GM21786 (cell line): Measurements from ENCODE around the gene DUOXA2.

Experiments used
- ATAC-seq: cut with Tn5 transposase; IDR thresholded peaks from one replicate; pipeline ENCODE4 v1.9.1; 2021; ENCODE audit not compliant: unreplicated experiment

The DUOXA2 gene

GRCh38 chr15:45116482-45117307 lies 2.6 kb downstream of the DUOXA2 start:
- no peak for ATAC-seq

- ATAC-seq: no peak
Measured at GRCh38 chr15:45117308-45118130, 3.4 kb downstream of the DUOXA2 start.

GRCh38 chr15:45118131-45118588 lies 4.0 kb downstream of the DUOXA2 start:
- ATAC-seq: peak; percentile 95

- no peak for ATAC-seq
Measured at GRCh38 chr15:45118996-45119395, 4.9 kb downstream of the DUOXA2 start.

GRCh38 chr15:45120081-45120972 lies 6.2 kb downstream of the DUOXA2 start:
- ATAC-seq: no peak

GRCh38 chr15:45121020-45121419 lies 6.9 kb downstream of the DUOXA2 start:
- ATAC-seq: no peak

GRCh38 chr15:45121706-45122417 lies 7.7 kb downstream of the DUOXA2 start:
- ATAC-seq: no peak

- no peak for ATAC-seq
Measured at GRCh38 chr15:45122719-45123118, 8.6 kb downstream of the DUOXA2 start.

GRCh38 chr15:45123397-45123796 lies 9.3 kb downstream of the DUOXA2 start:
- no peak for ATAC-seq

GRCh38 chr15:45126535-45127158 lies 12.5 kb downstream of the DUOXA2 start:
- ATAC-seq: no peak

GRCh38 chr15:45128971-45129639 lies 15.0 kb downstream of the DUOXA2 start:
- ATAC-seq: no peak

GRCh38 chr15:45129651-45130129 lies 15.6 kb downstream of the DUOXA2 start, which contains the start of the genes DUOX1 and DUOXA1:
Gene DUOX1 (plus strand): TSS chr15:45129994. CDS start chr15:45131967, 1,973 bp downstream.
Gene DUOXA1 (minus strand): TSS chr15:45129879. CDS start chr15:45123014, 6,865 bp downstream.
- ATAC-seq: no peak

- no peak for ATAC-seq
Measured at GRCh38 chr15:45130291-45131000, 16.3 kb downstream of the DUOXA2 start.

- no peak for ATAC-seq
Measured at GRCh38 chr15:45131510-45131909, 17.4 kb downstream of the DUOXA2 start.

GRCh38 chr15:45132844-45133560 lies 18.9 kb downstream of the DUOXA2 start:
- ATAC-seq: no peak

- no peak for ATAC-seq
Measured at GRCh38 chr15:45133561-45133920, 19.4 kb downstream of the DUOXA2 start.

GRCh38 chr15:45134046-45134445 lies 19.9 kb downstream of the DUOXA2 start:
- no peak for ATAC-seq
